Measurements from ENCODE around the gene TALDO1.

TALDO1 gene

DNA sequence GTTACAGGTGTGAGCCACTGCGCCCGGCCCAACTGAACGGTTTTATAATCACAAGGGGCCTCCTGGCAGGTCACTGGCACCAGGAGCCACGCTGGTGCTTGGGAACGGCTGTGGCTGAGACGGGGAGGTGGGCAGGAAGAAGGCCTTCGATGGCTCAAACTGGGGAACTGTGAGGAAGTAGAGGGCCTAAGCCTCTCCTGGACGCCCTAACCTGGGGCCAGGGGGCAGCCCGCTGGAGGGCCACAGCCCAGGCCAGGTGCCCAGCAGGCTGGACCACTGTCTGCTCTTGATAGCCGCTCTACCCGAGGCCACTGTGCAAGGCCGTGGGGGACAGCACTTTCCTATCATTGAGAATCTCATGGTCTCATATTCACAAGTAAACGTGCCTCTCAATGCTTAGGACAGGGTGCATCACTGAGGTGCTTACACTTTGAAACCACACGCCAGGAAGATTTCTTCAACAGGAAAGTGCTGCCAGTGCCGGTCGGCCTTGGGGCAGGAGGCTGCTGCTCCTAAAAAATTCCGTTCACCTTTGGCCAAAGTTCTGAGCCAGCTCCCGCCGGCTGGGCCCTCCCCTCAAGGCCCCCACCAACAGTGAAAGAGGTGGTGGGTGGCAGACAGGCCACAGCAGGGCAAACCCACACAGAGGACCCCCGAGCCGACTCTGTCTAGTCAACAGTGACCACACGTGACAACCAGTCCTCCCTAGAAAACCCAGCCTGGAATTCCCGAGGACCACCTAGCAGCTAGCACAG lies 22.8 kb downstream of the TALDO1 start:
- TF ChIP-seq FOXM1 (IDR thresholded peaks at IDR 0.05; ENCODE audit: borderline replicate concordance, low read depth) = no peak
- no peak for TF ChIP-seq CEBPB (IDR thresholded peaks at IDR 0.05)
- TF ChIP-seq CREB1 (IDR thresholded peaks at IDR 0.05; ENCODE audit: low read depth) = no peak
- TF ChIP-seq TCF12 (IDR thresholded peaks at IDR 0.05; ENCODE audit: low read depth) = no peak
- no peak for TF ChIP-seq TEAD4 (IDR thresholded peaks at IDR 0.05)
- no peak for TF ChIP-seq TAF1 (IDR thresholded peaks at IDR 0.05; ENCODE audit: low read depth)
- TF ChIP-seq, protein P1, sequence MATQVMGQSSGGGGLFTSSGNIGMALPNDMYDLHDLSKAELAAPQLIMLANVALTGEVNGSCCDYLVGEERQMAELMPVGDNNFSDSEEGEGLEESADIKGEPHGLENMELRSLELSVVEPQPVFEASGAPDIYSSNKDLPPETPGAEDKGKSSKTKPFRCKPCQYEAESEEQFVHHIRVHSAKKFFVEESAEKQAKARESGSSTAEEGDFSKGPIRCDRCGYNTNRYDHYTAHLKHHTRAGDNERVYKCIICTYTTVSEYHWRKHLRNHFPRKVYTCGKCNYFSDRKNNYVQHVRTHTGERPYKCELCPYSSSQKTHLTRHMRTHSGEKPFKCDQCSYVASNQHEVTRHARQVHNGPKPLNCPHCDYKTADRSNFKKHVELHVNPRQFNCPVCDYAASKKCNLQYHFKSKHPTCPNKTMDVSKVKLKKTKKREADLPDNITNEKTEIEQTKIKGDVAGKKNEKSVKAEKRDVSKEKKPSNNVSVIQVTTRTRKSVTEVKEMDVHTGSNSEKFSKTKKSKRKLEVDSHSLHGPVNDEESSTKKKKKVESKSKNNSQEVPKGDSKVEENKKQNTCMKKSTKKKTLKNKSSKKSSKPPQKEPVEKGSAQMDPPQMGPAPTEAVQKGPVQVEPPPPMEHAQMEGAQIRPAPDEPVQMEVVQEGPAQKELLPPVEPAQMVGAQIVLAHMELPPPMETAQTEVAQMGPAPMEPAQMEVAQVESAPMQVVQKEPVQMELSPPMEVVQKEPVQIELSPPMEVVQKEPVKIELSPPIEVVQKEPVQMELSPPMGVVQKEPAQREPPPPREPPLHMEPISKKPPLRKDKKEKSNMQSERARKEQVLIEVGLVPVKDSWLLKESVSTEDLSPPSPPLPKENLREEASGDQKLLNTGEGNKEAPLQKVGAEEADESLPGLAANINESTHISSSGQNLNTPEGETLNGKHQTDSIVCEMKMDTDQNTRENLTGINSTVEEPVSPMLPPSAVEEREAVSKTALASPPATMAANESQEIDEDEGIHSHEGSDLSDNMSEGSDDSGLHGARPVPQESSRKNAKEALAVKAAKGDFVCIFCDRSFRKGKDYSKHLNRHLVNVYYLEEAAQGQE (IDR thresholded peaks at IDR 0.05; ENCODE audit: low read depth) = no peak
- no peak for TF ChIP-seq YY1 (IDR thresholded peaks at IDR 0.05; ENCODE audit: low read depth)
- TF ChIP-seq NFIC (IDR thresholded peaks at IDR 0.05) = no peak
- TF ChIP-seq, protein P2, sequence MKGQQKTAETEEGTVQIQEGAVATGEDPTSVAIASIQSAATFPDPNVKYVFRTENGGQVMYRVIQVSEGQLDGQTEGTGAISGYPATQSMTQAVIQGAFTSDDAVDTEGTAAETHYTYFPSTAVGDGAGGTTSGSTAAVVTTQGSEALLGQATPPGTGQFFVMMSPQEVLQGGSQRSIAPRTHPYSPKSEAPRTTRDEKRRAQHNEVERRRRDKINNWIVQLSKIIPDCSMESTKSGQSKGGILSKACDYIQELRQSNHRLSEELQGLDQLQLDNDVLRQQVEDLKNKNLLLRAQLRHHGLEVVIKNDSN (IDR thresholded peaks at IDR 0.05) = no peak
- no peak for TF ChIP-seq ZBTB7A (IDR thresholded peaks at IDR 0.05; ENCODE audit: low read depth)
- no peak for TF ChIP-seq EP300 (IDR thresholded peaks at IDR 0.05; ENCODE audit: borderline replicate concordance)
- TF ChIP-seq EGR1 (IDR thresholded peaks at IDR 0.05) = no peak
- TF ChIP-seq RAD21 (IDR thresholded peaks at IDR 0.05; ENCODE audit: low read depth) = no peak
- TF ChIP-seq, protein P3, sequence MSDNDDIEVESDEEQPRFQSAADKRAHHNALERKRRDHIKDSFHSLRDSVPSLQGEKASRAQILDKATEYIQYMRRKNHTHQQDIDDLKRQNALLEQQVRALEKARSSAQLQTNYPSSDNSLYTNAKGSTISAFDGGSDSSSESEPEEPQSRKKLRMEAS (IDR thresholded peaks at IDR 0.05) = no peak

DNA sequence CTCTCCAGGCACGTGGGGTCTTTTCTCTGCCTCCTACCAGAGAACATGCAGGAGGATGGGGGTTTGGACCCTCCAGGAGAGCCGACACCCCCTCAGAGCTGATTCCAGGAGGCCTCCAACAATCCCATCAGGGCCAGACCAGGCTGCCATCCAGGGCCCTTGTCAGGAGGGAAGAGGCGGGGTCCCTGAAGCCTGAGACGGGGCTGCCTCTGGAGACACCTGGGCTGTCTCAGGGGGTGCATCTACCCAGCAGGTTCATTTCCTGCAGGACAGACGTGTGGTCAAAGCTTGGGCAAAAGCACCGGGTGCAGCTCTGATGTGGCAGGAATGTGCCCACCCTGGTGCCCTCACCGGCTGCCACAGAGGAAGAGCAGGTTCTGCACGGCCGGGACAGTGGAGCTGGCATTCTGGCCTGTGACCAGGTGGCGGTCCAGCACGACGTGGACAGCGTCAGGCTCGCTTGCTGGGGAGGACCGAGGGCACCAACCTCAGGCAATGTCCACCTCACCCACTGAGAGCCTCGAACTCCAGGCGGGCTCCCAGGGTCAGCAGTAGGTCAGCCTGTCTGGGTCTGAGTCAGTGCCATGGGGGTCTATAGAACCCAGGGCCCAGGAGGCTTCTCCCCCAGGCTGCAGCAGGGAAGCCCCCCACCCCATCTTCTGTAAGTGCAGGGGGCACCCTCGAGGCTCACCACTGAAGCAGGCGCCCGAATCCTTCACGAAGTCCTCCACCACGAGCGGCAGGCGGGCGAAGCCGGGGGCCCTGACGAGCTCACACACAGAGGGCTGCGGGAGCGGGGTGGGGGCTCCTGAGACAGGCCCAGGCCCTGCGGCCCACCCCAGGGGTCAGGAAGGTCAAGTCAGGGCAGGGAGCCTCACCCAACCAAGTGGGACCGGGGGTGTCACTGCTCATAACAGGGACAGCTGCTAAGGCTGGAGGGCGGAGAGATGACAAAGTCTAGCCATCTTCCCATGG lies 23.7 kb downstream of the TALDO1 start:
- TF ChIP-seq EP300 (IDR thresholded peaks at IDR 0.05; ENCODE audit: borderline replicate concordance) = no peak
- no peak for TF ChIP-seq RAD21 (IDR thresholded peaks at IDR 0.05; ENCODE audit: low read depth)
- no peak for TF ChIP-seq EGR1 (IDR thresholded peaks at IDR 0.05)
- TF ChIP-seq, protein P2 (IDR thresholded peaks at IDR 0.05) = no peak
- no peak for TF ChIP-seq CEBPB (IDR thresholded peaks at IDR 0.05)
- TF ChIP-seq FOXM1 (IDR thresholded peaks at IDR 0.05; ENCODE audit: borderline replicate concordance, low read depth) = no peak

DNA sequence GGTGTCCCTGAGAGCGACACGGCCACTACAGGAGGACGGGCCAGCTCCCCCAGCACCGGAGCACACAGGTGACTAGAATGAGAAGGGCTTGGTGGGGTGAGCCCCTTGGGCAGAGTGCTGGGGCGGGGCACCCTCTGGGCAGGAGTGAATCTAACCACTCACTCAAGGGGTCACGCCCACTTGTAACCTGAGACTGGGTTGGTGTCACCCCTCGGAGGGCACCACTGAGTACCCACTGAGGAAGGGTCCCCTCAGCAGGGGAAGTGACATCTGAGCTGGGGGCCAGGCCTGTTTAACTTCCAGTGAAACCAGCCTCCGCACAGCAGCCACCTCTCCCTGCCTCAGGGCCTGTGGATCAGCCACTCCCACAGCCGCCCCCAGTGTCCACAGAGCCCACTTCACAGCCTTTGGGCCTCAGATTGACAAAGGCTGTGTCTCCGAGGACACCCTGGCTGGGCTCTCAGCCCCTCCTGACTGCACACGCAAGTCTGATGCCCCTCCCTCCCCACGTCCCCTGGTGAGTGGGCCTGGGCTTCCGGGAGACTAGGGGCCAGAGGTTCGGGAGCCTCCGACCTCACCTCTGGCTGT lies 24.4 kb downstream of the TALDO1 start:
- no peak for TF ChIP-seq EP300 (IDR thresholded peaks at IDR 0.05; ENCODE audit: borderline replicate concordance)
- peak; percentile 65; the same call in 1 of the 2 replicates for TF ChIP-seq ZBTB7A (IDR thresholded peaks at IDR 0.05; ENCODE audit: low read depth)

DNA sequence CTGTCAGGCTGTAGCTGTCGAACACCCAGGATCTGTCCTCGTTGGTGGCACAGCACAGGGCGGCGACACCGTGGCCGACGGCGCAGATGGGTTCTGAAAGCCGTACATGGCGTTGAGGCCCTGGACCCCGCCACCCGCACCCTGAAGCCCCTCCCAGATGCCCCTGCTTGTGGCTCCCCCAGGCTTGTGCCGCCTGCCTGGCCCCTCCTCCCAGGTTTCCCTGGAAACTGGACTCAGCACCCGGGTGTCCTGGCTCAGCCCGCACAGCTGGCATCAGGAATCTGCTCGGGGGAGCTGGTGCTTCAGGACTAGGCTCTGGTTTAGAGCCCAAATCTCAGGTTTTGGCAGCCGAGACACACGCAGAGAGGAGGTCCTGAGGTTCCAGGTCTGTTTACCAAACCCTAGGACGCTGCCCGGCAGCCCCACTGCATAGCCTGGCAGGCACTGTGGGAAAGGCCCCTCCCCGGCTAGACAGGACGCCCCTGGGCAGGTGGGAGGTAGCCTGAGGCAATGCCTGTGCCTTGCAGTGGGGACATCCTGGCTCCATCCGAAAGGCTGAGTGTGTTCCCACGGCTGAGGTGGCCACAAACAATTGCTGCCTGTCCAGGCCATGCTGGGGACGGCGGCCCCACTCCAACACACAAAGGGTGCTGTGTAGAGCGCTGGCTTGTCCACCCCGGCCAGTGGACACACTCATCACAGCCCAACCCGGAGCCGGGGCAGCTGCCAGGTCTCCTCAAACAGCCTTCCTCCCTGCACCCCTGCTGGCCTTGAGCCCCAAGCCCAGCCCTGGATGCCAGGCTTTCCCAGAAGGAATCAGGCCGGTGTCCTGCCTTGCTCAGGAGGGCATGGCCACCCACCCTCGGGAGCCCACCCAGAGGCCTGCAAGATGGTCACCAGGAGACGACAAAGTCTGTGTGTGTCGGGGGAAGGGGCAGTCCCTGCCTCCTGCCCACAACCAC lies 25.4 kb downstream of the TALDO1 start:
- no peak for TF ChIP-seq ZBTB7A (IDR thresholded peaks at IDR 0.05; ENCODE audit: low read depth)
- no peak for TF ChIP-seq TAF1 (IDR thresholded peaks at IDR 0.05; ENCODE audit: low read depth)
- no peak for TF ChIP-seq NFIC (IDR thresholded peaks at IDR 0.05)
- no peak for TF ChIP-seq FOXM1 (IDR thresholded peaks at IDR 0.05; ENCODE audit: borderline replicate concordance, low read depth)
- TF ChIP-seq, protein P1 (IDR thresholded peaks at IDR 0.05; ENCODE audit: low read depth) = no peak
- TF ChIP-seq, protein P3 (IDR thresholded peaks at IDR 0.05) = no peak
- no peak for TF ChIP-seq YY1 (IDR thresholded peaks at IDR 0.05; ENCODE audit: low read depth)
- TF ChIP-seq RAD21 (IDR thresholded peaks at IDR 0.05; ENCODE audit: low read depth) = no peak
- TF ChIP-seq EGR1 (IDR thresholded peaks at IDR 0.05) = no peak
- no peak for TF ChIP-seq CREB1 (IDR thresholded peaks at IDR 0.05; ENCODE audit: low read depth)
- TF ChIP-seq TCF12 (IDR thresholded peaks at IDR 0.05; ENCODE audit: low read depth) = no peak
- no peak for TF ChIP-seq CEBPB (IDR thresholded peaks at IDR 0.05)
- no peak for TF ChIP-seq EP300 (IDR thresholded peaks at IDR 0.05; ENCODE audit: borderline replicate concordance)
- TF ChIP-seq TEAD4 (IDR thresholded peaks at IDR 0.05) = no peak
- TF ChIP-seq, protein P2 (IDR thresholded peaks at IDR 0.05) = no peak

All from Ishikawa (cell line).